CD4-positive, alpha-beta T cell treated with Interleukin-15 for 4 hours (primary cell): ENCODE data around the gene TMED1.

ENCODE experiments used
- DNase-seq: peaks from one replicate; pipeline ENCODE4 v3.0.0-alpha.2; 2020; ENCODE audit warnings: low spot score

TMED1 gene

DNA sequence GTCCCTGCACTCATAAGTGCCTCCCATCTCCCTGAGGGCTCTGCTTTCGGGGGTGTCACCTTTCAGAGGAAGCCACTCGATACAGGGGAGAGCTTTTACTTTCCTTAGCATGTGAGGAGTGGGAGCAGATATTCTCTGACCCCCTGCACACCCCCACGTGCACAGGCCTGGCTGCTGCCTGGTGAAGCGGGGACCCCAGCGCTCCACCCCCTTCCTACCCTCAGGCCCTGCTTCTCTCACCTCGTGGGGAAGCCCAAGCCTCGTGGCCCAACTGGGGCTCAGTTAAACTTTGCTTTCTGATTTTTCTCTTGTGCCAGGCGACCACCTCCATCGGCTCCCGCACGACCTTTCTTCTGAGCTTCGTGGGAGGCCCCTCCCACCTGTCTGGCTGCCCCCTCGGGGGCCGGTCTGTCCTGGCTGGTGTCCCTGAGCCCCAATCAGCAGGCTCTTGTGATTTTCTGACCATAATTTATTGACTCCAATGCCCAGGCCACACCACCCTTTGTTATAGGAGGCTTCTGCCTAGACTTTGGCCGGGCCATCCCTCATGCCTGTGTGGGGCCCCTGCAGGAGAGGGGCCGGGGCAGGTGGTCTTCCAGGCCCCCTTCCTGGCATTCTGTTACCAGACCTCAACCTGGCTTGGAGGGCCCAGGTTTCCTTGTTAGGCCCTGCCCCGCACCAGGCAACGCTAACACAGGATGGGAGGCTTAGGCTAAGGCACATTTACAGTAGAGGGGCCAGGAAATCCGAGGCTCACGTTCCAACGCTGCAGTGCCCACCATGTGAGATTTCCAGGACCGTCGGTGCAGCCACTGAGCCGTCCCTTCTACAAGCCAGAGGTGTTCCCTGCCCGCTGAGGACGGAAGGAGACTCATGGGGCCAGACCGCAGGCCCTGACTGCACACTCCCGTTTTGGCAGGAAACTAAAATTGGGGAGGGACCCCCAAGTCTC, 3.7 kb downstream of the TMED1 start:
- DNase-seq, result no peak

DNA sequence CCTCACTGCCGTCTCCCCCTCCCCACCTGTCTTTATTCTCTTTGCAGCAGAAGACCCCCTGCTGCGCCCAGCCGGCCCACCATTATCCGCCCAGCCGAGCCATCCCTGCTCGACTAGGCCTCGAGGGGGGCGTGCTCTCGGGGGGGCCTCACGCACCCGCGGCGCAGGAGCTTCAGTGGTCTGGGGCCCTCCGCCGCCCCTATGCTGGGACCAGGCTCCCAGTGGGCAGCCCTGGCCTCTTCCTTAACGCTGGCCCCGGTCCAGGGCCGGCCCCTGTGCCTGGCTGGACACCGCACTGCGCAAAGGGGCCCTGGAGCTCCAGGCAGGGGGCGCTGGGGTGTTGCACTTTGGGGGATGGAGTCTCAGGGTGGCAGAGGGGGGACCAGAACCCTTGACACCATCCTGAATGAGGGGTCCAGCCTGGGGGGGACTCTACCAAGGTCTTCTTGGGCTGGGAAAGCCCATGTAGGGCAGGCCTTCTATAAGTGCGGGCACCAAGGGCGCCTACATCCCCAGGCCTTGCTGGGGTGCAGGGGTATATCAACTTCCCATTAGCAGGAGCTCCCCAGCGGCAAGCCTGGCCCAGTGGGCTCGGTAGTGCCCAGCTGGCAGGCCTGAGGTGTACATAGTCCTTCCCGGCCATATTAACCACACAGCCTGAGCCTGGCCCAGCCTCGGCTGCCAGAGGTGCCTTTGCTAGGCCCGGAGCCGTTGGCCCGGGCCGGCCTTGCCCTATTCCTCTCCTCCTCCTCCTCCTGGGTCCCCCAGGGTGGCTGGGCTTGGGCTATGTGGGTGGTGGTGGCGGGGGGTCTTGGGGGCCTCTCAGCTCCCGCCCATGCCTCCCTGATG, 4.9 kb downstream of the TMED1 start:
- no peak for DNase-seq

DNA sequence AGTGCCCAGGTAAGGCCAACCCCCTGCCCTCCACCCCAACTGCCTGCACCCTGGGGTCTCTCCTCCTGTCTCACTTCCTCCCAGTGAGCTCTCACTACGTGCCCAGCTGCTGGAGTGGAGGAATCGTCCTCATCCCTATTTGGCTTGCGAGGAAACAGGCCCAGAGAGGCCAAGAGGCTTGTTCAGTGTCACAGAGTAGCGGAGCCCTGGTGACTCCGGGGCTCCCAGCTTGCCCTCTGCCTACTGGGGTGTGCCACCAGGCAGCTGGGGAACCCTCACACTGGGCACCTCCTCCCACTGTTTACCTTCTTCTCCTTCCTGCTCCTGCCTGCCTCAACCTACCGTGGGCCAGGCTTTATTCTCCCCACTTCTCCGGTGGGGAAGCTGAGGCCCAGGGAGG, 5.6 kb downstream of the TMED1 start:
- DNase-seq, result no peak

DNA sequence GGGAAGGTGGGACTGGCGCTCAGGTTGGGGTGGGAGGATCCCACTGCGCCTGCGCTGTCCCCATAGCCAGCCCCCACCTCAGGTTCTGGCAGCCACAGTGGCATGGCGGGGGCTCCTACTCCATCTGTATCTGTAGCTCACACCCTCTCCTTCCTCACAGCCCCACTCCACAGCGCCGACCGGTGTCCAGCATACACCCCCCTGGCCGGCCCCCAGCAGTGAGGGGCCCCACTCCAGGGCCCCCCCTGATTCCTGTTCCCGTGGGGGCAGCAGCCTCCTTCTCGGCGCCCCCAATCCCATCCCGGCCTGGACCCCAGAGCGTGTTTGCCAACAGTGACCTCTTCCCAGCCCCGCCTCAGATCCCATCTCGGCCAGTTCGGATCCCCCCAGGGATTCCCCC, 6.0 kb downstream of the TMED1 start:
- no peak for DNase-seq

DNA sequence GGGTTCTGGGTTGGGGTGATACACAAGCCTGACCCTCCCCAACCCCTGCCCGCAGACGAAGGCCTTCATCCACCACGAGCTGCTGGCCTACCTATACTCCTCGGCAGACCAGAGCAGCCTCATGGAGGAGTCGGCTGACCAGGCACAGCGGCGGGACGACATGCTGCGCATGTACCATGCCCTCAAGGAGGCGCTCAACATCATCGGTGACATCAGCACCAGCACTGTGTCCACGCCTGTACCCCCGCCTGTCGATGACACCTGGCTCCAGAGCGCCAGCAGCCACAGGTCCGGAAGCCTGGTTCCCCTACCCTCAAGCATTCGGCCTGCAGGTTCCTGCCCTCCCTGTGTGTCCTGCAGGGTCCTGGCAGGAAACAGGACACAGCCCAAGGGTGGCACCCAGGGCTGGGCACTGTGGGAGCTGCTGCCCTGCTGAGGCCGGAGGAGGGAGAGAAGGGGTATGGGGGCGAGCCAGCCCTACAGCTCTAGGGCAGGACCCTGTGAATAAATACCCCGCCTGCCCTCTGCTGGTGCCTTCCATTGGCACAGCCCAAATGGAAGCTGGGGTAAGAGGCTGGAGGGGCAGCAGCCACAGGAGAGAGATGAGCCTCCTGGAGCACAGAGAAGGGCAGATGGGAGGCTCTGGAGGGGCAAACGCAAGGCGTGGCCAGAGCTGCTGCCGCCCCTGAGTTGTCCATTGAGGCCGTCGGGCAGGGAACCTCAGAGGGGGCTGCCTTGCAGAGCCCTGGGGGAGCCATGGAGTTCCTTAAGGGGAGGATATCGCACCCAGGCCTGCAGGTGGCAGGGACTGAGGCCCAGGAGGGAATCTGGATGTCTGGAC, 6.8 kb downstream of the TMED1 start:
- no peak for DNase-seq

DNA sequence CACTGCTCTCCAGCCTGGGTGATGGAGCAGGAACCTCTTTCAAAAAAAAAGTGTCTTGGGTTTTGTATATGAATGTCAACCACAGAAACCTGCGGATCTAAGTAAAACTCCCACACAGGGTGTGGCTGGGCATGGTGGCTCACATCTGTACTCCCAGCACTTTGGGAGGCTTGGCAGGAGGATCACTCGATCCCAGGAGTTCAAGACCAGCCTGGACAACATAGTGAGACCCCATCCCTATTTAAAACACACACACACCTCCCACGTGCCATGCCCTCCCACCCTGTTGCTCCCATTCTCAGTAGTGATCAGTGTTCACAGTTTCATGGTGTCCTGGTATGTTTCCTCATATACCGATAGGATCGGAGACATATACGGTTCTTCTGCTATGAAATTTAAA, 9.2 kb downstream of the TMED1 start:
- no peak for DNase-seq

DNA sequence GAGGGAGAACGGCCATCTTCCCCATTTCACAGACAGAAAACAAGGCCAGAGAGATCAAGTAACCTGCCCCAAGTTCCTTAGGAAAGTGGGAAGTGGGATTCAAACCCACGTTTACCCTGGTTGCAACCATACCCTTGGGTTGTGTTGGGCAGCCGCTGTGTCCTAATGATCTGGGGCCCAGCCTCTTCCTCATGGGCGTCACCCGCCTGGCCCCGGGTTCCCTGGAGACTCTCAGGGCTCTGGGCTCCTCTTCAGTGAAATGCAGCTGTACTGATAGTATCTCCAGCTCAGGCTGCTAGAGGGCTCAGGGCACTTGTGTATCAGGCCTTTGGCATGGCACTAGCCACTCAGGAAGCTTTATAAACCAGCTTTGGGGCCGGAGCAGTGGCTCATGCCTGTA, 9.8 kb downstream of the TMED1 start:
- DNase-seq, result no peak

DNA sequence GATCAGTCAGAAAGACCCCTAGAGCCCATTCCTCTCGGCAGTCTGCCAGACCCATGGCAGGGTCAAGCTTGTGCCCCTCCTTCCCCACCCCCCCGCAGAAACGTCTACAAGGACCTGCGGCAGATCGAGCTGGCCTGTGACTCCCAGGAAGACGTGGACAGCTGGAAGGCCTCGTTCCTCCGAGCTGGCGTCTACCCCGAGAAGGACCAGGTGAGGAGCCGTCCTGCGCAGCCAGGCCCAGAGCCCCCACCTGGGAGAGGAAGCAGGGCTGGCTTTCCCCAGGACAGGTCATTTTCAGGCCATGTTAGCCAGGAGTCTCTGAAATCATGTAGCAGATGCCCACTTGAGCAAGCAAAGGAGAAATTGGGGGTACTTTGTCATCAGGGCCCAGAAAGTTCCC, 12.3 kb downstream of the TMED1 start:
- DNase-seq, result no peak

DNA sequence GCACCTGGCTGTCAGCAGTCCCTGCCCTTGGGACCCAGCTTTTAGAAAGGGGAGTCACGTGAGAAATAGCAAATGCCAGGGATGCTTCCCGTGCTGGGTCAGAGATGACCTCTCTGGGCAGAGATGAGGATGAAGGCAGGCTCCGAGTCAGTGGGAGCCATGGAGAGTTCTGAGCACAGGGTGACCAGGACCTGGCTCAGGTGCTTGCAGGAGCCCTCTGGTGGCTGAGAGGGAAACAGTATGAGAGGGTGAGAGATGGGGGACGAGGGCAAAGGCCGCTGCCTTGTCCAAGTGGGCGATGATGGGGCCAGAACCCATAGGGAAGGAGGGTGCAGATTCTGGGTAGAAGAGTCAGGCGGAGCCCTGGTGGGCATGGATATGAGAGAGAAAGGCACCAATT, 15.8 kb downstream of the TMED1 start:
- DNase-seq, result no peak

DNA sequence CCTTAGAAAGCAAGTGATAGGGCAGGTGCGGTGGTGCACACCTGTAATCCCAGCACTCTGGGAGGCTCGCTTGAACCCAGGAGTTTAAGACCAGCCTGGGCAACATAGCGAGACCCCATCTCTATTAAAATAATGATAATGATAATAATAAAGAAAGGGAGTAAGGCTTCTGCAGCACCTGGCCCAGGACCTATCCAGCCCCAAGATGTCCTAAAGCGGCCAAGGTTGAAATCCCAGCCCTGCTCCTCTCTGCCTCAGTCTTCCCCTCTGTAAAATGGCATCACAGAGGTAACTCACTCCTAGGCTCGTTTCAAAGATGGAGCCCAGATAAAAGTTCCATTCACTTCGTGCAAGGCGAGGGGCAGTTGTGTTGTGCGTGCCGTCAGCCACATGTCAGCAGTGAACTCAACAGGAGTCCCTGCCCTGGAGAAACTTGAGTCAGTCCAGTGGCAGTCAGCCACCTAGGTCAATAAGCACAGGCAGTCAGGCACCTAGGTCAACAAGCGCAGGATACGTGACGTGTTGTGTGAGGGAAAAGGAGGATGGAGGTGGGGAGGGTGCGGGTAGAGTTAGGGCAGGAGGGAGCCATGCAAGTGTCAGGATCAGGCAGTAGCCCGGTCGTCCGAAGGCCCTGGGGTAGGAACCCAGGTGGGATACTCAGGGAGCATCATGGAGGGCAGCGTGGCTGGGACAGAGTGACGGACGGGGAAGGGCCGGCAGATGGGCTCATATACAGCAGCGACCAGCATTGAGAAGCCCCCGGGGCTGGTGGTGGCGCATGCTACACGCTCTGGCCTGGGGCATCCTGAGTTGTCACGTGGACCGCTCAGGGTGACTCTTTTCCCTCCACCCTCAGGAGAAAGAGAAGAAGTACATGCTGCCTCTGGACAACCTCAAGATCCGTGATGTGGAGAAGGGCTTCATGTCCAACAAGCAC, 16.6 kb downstream of the TMED1 start:
- no peak for DNase-seq

DNA sequence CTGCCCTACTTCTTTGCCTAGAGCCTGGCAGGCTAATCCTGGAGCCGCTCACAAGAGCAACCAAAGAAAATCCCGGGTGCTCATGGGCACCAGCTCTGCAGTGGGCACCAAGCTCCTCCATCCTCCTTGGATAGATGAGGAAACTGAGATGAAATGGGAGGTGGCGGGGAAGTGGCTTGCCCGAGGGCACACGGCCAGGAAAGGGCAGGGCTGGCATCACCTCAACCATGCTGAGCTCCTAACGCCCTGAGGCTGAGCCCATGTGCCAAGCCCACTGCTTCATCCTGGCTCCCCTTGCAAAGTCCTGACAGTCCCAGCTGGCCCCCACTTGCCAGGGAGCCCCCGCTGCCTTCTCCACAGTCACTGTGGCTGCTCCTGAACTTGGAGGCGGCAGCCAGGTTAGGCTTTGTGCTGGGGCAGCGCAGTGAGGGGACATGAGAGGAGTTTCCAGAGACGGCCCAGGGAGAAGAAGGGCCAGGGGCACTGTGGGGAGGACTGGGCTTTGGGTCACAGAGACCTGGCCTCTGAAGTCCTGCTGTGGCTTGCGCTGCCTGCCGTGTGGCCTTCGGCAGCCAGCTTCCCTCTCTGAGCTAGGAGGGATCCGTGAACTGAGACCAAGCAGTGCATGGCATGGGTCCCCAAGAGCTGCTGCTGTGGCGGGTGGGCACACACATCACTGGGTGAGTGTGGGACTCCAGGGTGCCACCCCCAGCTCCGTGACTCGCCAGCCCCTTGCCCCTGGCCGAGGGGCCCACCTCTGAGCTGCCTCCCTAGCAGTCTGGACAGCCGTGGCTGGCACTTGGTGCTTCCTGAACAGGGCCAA, 17.5 kb downstream of the TMED1 start:
- DNase-seq, result no peak

DNA sequence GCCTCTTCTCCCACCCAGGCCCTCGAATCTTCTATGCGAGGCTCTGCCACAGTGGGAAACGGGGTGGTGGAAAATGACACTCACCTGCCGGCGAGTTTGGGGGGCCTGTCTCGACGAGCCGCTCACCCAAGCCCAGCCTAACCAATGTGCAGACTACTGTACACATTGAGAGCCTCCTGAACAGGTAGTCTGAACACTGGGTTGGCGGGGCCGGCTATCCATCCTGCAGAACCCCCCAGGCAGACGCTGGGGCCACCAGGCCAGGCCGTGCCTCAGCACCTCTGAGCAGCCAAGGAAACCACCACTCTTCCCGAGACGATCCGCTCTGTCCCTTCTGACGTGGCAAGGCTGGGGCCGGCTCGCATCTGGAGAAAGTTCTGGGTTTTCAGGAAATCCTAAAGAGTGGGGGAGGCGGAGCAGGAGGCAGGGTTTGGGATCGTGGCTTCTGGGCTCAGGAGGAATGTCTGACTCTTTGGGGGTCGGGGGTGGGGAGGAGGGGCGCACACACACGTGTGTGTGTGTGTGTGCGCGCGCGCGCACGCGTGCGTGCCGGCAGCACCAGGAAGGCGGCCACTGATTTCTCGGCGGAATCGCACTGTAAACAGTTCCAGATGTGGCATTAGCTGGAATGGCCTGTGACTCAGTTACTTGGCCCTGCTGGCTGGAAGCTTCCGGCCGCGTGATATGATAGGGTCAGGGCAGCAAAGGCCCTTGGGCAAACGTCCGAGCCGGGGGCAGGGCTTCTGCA, 18.5 kb downstream of the TMED1 start:
- DNase-seq, result no peak

DNA sequence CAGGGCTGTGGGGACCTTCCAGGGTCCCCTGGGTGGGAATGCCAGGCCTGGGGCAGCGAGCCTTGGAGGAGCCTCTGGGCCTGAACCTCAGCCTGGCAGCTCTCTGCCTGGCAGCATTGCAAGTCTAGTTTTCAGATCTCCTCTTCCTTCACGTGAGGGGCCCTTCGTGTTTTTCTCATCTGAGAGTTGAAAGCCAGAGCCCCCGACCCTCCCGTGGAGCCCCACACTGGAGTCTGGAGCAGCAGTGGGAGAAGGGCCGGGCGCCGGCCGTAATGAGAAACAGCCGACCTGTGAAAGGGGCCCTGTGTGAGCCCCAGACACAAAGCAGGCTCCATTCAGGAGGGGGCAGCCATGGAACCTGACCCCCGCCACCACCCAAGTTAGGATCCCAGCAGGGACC, 19.3 kb downstream of the TMED1 start:
- no peak for DNase-seq

DNA sequence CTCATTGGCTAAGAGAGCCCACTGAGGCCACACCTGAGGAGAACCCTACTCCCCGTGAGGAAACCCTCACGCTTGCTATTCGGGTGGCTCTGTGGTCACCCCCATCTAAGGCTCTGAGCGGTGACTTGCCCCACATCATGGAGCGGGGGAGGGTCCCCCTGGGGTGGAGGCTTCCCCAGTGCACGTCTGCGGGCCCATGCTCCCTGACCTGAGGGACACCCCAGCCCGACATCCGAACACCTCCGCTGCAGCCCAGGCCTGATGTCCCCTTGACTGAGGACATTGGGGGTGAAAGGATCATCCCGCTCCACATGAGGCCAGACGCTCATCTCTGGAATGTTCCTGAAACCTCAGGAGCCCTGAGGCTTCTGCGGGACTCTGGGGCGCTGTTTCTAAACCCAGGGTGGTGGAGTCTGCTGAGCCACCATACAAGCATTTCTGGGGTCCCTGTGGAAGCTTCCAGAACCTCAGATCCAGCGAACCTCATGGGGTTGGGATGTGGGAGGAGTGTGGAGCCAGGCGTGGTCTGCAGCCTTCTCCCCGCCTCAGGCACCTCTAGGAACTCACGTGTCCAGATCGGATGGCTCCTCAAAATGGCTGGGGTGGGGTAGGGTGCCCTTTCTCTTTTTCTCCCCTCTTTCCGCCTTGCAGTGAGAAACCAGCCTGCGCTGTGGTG, 19.9 kb downstream of the TMED1 start:
- no peak for DNase-seq

DNA sequence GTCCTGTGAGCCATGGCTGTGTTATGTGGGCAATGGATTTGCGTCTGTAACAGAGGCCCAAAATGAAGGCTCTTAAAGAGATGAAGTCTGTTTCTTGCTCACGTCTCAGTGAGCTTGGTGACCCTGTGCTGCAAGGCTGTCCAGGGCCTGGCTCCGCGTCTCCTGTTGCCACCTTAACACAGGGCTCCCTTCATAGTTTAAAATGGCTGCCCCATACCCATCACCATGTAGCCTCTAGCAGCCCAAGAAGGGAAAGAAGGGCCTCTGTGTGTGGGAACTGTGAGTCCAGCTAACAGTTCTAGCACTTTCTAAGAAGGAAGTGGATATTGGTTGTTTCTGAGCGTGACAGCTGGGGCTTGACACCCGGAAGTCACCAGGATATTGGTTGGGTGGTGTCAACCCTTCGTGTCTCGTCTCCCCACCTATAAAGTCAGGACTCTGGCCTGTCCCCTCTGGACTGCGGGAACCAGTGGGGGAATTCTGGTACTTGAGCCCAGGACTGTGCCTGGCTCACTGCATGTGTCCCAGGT, 20.9 kb downstream of the TMED1 start:
- no peak for DNase-seq

DNA sequence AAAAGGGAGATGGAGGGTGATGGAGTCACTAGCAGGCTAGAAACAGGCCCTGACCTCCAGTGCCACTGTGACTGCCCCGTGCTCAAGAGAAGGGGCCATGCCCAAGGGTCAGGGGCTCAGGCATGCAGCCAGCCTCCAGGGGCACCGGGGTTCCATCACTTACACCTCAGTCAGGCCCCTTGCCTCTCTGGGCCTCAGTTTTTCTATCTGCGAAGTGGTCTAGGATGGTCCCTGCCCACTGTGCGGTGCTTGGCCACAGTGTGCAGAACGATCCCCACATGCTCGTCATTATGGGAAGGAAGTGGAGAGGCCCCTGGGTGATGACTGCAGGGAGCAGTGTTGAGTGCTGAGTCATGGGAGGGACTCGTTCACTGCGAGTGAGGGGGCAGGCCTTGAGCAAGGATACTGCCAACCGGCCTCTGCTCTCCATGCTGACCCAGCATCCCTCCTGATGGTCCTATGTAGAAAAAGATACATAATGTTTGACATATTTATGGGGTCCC, 23.1 kb downstream of the TMED1 start:
- peak; percentile 37 for DNase-seq

DNA sequence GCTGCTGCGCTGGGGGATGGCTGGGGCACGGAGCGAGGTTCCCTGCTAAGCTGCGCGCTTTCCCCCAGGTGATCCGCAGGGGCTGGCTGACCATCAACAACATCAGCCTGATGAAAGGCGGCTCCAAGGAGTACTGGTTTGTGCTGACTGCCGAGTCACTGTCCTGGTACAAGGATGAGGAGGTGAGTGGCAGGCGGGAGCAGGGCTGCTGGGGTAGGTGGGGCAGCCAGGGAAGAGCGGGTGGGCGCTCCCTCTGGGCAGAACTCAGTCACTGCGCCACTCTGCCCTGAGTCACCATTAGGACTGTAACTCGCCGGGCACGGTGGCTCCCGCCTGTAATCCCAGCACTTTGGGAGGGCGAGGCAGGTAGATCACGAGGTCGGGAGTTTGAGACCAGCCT, 23.8 kb downstream of the TMED1 start:
- DNase-seq, result no peak

DNA sequence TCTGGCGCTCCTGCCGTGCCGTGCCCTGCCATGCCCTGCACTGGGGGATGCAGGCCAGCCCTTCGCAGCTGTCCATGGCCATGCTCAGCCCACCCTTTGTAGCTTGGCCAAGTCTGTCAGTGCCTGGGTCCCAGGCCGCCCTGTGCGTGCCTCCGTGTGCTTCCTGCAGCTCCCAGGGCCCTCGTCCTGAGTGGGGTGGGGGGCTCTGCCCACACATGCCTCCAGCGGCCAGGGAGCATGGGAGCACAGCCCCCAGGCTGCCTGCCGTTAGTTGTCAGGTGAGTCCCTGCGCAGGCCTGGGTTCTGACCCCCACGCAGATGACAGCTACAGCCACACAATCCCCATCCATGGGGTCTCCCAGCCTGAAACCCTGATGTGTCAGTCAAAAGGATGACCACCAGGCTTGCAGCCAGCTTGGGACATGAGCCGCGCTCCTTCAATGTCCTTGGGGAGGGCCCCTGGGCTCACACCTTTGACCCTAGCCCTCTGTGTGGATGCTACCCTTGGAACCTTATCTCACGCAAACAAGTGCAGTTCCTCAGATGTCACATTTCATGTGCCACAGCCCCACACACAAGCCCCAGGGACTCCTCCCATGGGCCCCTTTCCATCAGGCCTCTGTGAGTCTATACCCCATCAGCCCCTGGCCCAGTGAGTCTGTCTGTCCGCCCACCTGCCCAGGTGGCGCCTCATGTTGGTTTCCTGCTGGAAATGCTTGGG, 24.5 kb downstream of the TMED1 start:
- DNase-seq, result no peak
